SK-N-SH (cell line): ENCODE data around the gene SPTBN1.

ENCODE experiments used
- CHD2 ChIP-seq: fragments of 150-350 bp; IDR thresholded peaks from 2 replicates; pipeline ENCODE4 v1.6.1; 2018; ENCODE audit warnings: low read length; ENCODE audit not compliant: partially characterized antibody
- CTCF ChIP-seq: fragments of 200-600 bp; sonication (generic); IDR thresholded peaks from 2 replicates; pipeline ENCODE4 v1.6.1; 2017; ENCODE audit warnings: antibody characterized with exemption, mild to moderate bottlenecking, moderate library complexity
- GATA2 ChIP-seq: sonication (generic); formaldehyde crosslinking; IDR thresholded peaks from 2 replicates; pipeline ENCODE4 v1.5.0; 2020; ENCODE audit warnings: mild to moderate bottlenecking, missing genetic modification reagents
- PBX3 ChIP-seq: IDR thresholded peaks from 2 replicates; pipeline ENCODE4; 2012
- POLR2AphosphoS5 ChIP-seq: IDR thresholded peaks from 2 replicates; pipeline ENCODE4 v1.6.1; 2012; ENCODE audit warnings: low read depth, low read length
- RAD21 ChIP-seq: IDR thresholded peaks from 2 replicates; pipeline ENCODE4 v1.6.1; 2012; ENCODE audit warnings: mild to moderate bottlenecking, low read length
- TAF1 ChIP-seq: IDR thresholded peaks from 2 replicates; pipeline ENCODE4 v1.6.1; 2012; ENCODE audit warnings: low read depth, mild to moderate bottlenecking, low read length, moderate library complexity, borderline replicate concordance
- USF1 ChIP-seq: IDR thresholded peaks from 2 replicates; pipeline ENCODE4 v1.4.0; 2012; ENCODE audit warnings: low read depth, borderline replicate concordance
- YY1 ChIP-seq: IDR thresholded peaks from 2 replicates; pipeline ENCODE4 v1.4.0; 2012; ENCODE audit warnings: low read depth, mild to moderate bottlenecking
- ZBTB33 ChIP-seq: IDR thresholded peaks from 2 replicates; pipeline ENCODE4 v1.4.0; 2012; ENCODE audit warnings: low read depth, borderline replicate concordance

GRCh38 chr2:54589038-54589339 lies 132.9 kb downstream of the SPTBN1 start:
- no peak for TF ChIP-seq GATA2 (CRISPR knock-in tag)
- no peak for TF ChIP-seq CTCF
- no peak for TF ChIP-seq TAF1
- TF ChIP-seq ZBTB33 = no peak
- TF ChIP-seq CHD2 = no peak
- TF ChIP-seq POLR2AphosphoS5 = no peak
- TF ChIP-seq RAD21 = no peak
- no peak for TF ChIP-seq USF1
- TF ChIP-seq PBX3 = no peak
- TF ChIP-seq YY1 = no peak
